ENCODE measurements around the gene PEX14. TPM values are rescaled to one million over a fixed set of nuclear protein-coding genes. Genes with fewer than 3 reads are reported as not detected.
A peak's percentile ranks its signal among the peaks of the same experiment; 100 is the strongest.

The PEX14 gene
- total RNA-seq, 6 experiments from 2014 or later = 23.1 to 28.4 (median 26.0) TPM

DNA sequence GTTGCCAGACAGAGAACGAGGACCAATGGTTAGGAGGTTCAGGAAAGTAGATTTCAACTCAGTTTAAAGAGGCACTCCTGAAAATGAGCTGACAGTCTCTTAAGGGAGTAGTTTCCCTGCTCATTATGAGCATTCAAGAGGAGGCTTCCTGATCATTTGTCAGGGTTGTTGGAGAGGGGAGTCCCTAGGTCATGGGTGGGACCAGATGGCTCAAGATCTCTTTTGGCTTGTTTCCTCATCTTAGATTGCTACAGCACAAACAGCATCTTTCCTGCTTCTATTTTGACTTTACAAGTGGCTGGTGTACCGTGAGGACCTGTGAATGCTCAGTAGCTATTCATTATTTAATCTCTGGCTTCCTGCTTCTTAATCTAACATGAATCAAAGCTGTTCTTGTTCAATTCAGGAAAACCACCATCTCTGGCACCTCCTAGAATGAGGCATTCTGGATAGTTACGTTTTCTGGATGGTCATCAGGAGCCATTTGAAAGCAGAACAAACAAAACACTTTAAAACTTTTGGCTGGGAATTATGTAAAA, 47.6 kb downstream of the PEX14 start:
- Mint-ChIP-seq H3K27ac (no peak overlapping the region), H3K4me1 (ENCODE audit: low read depth) (peaks cover 14% of the 10 kb centered on the region), H3K36me3 (ENCODE audit: low read depth) (peaks cover 8% of the 10 kb centered on the region; the same call in 1 of the 2 replicates), H3K4me3 (no peak overlapping the region), H3K27me3 (ENCODE audit: insufficient read depth) (no peaks in the 10 kb centered on the region; the same call in 1 of the 2 replicates), H3K9me3 (no peaks in the 10 kb centered on the region)
- DNase-seq = no peak
- TF ChIP-seq, protein P1, sequence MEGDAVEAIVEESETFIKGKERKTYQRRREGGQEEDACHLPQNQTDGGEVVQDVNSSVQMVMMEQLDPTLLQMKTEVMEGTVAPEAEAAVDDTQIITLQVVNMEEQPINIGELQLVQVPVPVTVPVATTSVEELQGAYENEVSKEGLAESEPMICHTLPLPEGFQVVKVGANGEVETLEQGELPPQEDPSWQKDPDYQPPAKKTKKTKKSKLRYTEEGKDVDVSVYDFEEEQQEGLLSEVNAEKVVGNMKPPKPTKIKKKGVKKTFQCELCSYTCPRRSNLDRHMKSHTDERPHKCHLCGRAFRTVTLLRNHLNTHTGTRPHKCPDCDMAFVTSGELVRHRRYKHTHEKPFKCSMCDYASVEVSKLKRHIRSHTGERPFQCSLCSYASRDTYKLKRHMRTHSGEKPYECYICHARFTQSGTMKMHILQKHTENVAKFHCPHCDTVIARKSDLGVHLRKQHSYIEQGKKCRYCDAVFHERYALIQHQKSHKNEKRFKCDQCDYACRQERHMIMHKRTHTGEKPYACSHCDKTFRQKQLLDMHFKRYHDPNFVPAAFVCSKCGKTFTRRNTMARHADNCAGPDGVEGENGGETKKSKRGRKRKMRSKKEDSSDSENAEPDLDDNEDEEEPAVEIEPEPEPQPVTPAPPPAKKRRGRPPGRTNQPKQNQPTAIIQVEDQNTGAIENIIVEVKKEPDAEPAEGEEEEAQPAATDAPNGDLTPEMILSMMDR (IDR thresholded peaks at IDR 0.05) = no peak

DNA sequence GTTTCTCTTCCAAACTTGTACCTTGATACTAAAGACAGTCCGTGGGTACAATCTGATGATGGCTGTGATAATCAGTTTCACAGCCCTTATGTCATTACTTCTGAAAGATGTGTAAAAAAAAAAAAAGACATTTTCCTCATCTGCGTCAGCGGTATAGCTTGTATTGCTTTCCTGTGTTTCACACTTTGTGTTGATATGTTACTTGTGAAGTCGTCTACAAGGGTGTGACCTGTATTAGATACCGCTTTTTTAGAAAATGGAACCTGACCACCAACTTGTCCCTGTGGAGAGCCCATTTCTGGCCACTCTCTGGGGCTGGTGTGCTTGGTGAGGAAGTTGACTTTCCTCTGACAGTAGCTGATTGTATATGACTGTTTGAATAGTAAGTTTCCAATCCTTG, 50.5 kb downstream of the PEX14 start:
- Mint-ChIP-seq H3K9me3 (no peaks in the 10 kb centered on the region), H3K36me3 (ENCODE audit: low read depth) (peaks cover 4% of the 10 kb centered on the region; the same call in 1 of the 2 replicates), H3K4me1 (ENCODE audit: low read depth) (peaks cover 36% of the 10 kb centered on the region), H3K27ac (no peak overlapping the region), H3K4me3 (no peak overlapping the region), H3K27me3 (ENCODE audit: insufficient read depth) (no peaks in the 10 kb centered on the region; the same call in 1 of the 2 replicates)
- no peak for DNase-seq
- TF ChIP-seq, protein P1 (IDR thresholded peaks at IDR 0.05) = no peak

DNA sequence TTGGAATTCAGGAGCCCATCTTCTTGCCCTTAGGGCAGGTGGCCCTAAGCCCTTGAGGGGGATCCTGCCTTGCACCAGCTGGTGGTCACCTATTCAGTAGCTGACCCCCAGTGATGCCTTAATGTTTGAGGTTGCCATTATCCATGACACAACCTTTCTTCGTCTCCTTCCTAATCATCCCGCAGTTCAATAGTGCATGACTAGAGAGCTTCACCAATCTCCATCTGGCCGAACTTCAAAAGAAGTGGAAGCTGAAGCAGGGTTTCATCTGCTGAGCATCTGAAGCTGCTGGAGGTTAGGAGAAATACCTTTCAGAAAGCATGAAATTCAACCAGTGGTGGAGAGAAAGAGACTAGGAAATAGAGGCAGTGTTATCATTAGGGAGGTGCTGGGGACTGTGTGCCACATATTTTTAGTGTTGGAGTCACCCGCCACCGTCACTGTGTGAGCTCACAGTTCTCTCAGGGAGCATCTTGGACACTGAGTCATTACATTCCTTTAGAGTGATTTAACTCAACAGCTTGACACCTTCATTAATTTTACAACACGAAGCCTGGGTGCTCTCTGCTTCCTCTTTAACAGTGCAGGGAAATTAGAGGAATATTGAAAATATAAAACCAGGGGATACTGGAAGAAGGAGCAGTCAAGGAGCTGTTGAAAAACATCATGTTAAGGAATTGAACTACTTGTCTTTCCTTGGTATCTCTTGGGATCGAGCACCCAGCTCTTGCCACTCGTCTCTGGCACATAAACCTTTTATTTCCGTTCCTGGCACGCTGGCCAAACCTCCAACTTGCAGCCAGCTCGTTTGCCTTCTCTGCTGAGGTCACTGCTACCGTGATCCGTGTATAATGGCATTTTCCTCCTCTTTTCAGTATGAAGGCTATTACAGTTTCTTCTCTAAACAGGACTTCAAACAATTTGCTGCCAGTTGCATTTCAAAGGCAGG, 53.6 kb downstream of the PEX14 start:
- TF ChIP-seq, protein P1 (IDR thresholded peaks at IDR 0.05) = no peak
- H3K4me1 Mint-ChIP-seq (ENCODE audit: low read depth) = peaks cover 35% of the 10 kb centered on the region
- H3K9me3 Mint-ChIP-seq = no peaks in the 10 kb centered on the region
- no peaks in the 10 kb centered on the region; the same call in 1 of the 2 replicates for H3K27me3 Mint-ChIP-seq (ENCODE audit: insufficient read depth)
- peak overlapping the region; percentile 97 for H3K27ac Mint-ChIP-seq
- DNase-seq = peak; percentile 89
- peaks cover 4% of the 10 kb centered on the region for H3K36me3 Mint-ChIP-seq (ENCODE audit: low read depth)
- H3K4me3 Mint-ChIP-seq = peak overlapping the region; percentile 87

DNA sequence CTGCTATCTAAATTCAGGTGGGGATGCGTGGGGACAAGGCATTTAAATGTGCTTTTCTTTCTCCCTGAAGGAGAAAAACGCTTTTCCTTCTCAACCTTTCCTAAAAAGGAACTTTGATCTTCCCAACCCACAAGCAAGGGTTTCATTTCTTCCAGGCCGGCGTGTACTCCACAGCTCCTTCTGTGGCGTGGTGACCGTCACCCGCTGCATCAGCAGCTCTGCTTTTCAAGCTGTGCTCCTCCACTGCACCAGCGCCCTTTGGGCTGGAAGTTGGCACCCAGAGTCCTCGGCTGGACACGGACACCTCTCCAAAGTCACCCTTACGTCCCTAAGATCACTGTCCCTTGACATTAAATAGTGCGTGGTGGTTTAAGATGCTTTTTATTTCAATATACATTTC, 54.3 kb downstream of the PEX14 start:
- peak overlapping the region; percentile 87 for H3K4me3 Mint-ChIP-seq
- no peak for DNase-seq
- H3K36me3 Mint-ChIP-seq (ENCODE audit: low read depth) = peaks cover 4% of the 10 kb centered on the region
- TF ChIP-seq, protein P1 (IDR thresholded peaks at IDR 0.05) = no peak
- no peaks in the 10 kb centered on the region; the same call in 1 of the 2 replicates for H3K27me3 Mint-ChIP-seq (ENCODE audit: insufficient read depth)
- no peaks in the 10 kb centered on the region for H3K9me3 Mint-ChIP-seq
- H3K27ac Mint-ChIP-seq = peak overlapping the region; percentile 97
- peaks cover 35% of the 10 kb centered on the region for H3K4me1 Mint-ChIP-seq (ENCODE audit: low read depth)

DNA sequence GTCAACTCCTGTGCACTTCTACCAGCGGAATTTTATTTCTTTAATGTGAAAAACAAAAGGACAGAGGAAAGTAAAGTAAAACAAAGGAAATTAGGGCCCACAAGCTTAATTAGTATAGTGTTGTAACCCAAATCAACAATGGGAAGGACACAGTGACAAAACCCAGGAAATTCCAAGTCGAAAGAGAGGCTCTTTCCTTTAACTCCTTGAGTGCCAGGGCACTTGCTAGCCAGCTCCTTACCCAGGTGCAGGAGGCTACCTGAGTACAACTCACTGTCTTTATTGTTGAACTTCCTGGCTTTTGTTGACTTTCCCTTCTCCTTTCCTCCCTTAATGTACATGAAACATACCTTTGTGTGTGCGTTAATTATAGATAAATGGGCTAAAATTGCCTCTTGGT, 55.0 kb downstream of the PEX14 start:
- no peaks in the 10 kb centered on the region; the same call in 1 of the 2 replicates for H3K27me3 Mint-ChIP-seq (ENCODE audit: insufficient read depth)
- peak overlapping the region; percentile 97; the same call in 1 of the 2 replicates for H3K27ac Mint-ChIP-seq
- no peaks in the 10 kb centered on the region for H3K9me3 Mint-ChIP-seq
- peaks cover 35% of the 10 kb centered on the region for H3K4me1 Mint-ChIP-seq (ENCODE audit: low read depth)
- peaks cover 4% of the 10 kb centered on the region for H3K36me3 Mint-ChIP-seq (ENCODE audit: low read depth)
- TF ChIP-seq, protein P1 (IDR thresholded peaks at IDR 0.05) = no peak
- H3K4me3 Mint-ChIP-seq = no peak overlapping the region
- DNase-seq = no peak

Data from HFFc6 (cell line).